HG03196 (cell line): Measurements from ENCODE around the gene SRI.
"Not testable (repeated sequence)": the region's sequence is repeated elsewhere in the genome, so short reads cannot be mapped to it uniquely, and the experiment has no call there.

Source experiments
- ATAC-seq: cut with Tn5 transposase; IDR thresholded peaks from one replicate; pipeline ENCODE4 v1.9.1; 2021; ENCODE audit not compliant: unreplicated experiment

Gene SRI

GRCh38 chr7:88219781-88220747 lies at the start of gene SRI:
Gene SRI (minus strand): TSS chr7:88220038. CDS start chr7:88220026, 12 bp downstream.
- ATAC-seq, result peak; percentile 64

- no peak for ATAC-seq
Observed at GRCh38 chr7:88269586-88269985, 49.7 kb upstream of the SRI start.

- no peak for ATAC-seq
Observed at GRCh38 chr7:88268858-88269257, 49.0 kb upstream of the SRI start.

- ATAC-seq, result no peak
Observed at GRCh38 chr7:88268051-88268450, 48.2 kb upstream of the SRI start.

GRCh38 chr7:88267421-88267820 lies 47.6 kb upstream of the SRI start:
- no peak for ATAC-seq

- ATAC-seq, result not testable (repeated sequence)
Observed at GRCh38 chr7:88264987-88265386, 45.1 kb upstream of the SRI start.

- no peak for ATAC-seq
Observed at GRCh38 chr7:88262562-88262961, 42.7 kb upstream of the SRI start.

- no peak for ATAC-seq
Observed at GRCh38 chr7:88260719-88261118, 40.9 kb upstream of the SRI start.

GRCh38 chr7:88259656-88260380 lies 40.0 kb upstream of the SRI start:
- ATAC-seq, result no peak

- not testable (repeated sequence) for ATAC-seq
Observed at GRCh38 chr7:88258296-88258695, 38.5 kb upstream of the SRI start.

- ATAC-seq, result no peak
Observed at GRCh38 chr7:88256906-88257305, 37.1 kb upstream of the SRI start.

- ATAC-seq, result no peak
Observed at GRCh38 chr7:88254721-88255424, 35.0 kb upstream of the SRI start.

- no peak for ATAC-seq
Observed at GRCh38 chr7:88253640-88254039, 33.8 kb upstream of the SRI start.

GRCh38 chr7:88244258-88244657 lies 24.4 kb upstream of the SRI start:
- no peak for ATAC-seq

GRCh38 chr7:88243345-88243909 lies 23.6 kb upstream of the SRI start:
- ATAC-seq, result no peak

GRCh38 chr7:88239852-88240251 lies 20.0 kb upstream of the SRI start:
- no peak for ATAC-seq

GRCh38 chr7:88233828-88234227 lies 14.0 kb upstream of the SRI start:
- ATAC-seq, result no peak

GRCh38 chr7:88230646-88231045 lies 10.8 kb upstream of the SRI start:
- no peak for ATAC-seq

GRCh38 chr7:88229302-88229995 lies 9.6 kb upstream of the SRI start:
- ATAC-seq, result no peak

- no peak for ATAC-seq
Observed at GRCh38 chr7:88226886-88227516, 7.2 kb upstream of the SRI start.
